ENCODE results near the gene RELT. TPM values are rescaled to one million over a fixed set of nuclear protein-coding genes. Genes with fewer than 3 reads are reported as not detected.
A peak's percentile ranks its signal among the peaks of the same experiment; 100 is the strongest.

Gene RELT
- total and polyA plus RNA-seq, 5 experiments from 2014 or later = 1.3 to 12.8 (median 3.3) TPM

DNA sequence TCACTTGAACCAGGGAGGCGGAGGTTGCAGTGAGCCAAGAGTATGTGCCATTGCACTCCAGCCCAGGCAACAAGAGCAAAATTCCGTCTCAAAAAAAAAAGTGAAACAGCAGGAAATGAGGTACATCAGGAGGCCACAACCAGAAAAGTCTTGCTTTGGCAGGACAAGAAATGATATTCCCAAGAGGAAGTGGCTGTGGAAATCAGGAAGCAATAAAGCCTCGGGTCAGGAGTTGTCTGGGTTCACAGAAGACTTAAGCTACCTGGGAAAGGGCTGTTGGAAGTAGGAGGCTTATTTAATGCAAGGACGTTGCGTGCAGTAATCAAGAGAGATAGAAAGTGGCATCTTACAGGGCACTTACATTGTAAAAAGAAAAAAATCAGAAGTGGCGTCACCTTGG, 9.2 kb upstream of the RELT start:
- no peak for ATAC-seq
- POLR2A ChIA-PET = interaction anchor here (0.5 to 1.4 kb wide), 4 partner anchors 8 to 1378 kb away, joined by 3 to 7 read pairs (median 4); partner anchors contain the start of gene RELT
- Mint-ChIP-seq H3K27me3 (no peaks in the 10 kb centered on the region), H3K27ac (peak overlapping the region; percentile 92 to 99 (median 96)), H3K36me3 (no peaks in the 10 kb centered on the region), H3K9me3 (peaks cover 0 to 10% (median 0%) of the 10 kb centered on the region in 9 donors), H3K4me3 (peak overlapping the region in 6 of 10 donors; percentile 24 to 87 (median 50)), H3K4me1 (peaks cover 21 to 41% (median 33%) of the 10 kb centered on the region in 4 donors)
- no peak for DNase-seq

DNA sequence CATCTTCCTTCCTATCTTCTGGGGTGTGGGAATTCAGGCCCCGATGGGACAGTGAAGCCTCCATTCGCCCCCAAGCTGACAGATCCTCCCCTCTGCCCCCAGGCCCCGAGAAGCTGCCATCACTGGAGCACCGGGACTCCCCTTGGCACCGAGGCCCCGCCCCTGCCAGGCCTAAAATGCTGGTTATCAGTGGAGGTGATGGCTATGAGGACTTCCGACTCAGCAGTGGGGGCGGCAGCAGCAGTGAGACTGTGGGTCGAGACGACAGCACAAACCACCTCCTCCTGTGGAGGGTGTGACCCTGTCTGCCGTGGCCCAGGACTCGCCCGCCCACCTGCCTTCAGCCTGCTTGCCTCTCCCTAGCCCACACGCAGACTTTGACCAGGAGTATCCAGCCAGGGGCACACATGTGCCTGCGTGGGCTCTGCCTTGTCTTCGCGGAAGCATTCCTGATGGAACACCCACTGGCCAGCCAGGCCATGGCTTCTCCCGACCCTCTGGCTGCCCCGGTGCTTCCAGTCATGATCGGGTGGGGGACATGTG, 8.6 kb upstream of the RELT start:
- Mint-ChIP-seq H3K4me1 (peaks cover 21 to 46% (median 33%) of the 10 kb centered on the region in 4 donors), H3K27me3 (no peaks in the 10 kb centered on the region), H3K36me3 (no peaks in the 10 kb centered on the region), H3K9me3 (peaks cover 0 to 10% (median 0%) of the 10 kb centered on the region in 9 donors), H3K4me3 (peak overlapping the region in 4 of 10 donors; percentile 14 to 72 (median 27)), H3K27ac (peak overlapping the region; percentile 92 to 99 (median 96))
- POLR2A ChIA-PET = interaction anchor here (1.4 kb wide), 1 partner anchor 9 kb away, joined by 6 read pairs; the partner anchor contains the start of gene RELT
- DNase-seq (no peak), ATAC-seq (no peak)

DNA sequence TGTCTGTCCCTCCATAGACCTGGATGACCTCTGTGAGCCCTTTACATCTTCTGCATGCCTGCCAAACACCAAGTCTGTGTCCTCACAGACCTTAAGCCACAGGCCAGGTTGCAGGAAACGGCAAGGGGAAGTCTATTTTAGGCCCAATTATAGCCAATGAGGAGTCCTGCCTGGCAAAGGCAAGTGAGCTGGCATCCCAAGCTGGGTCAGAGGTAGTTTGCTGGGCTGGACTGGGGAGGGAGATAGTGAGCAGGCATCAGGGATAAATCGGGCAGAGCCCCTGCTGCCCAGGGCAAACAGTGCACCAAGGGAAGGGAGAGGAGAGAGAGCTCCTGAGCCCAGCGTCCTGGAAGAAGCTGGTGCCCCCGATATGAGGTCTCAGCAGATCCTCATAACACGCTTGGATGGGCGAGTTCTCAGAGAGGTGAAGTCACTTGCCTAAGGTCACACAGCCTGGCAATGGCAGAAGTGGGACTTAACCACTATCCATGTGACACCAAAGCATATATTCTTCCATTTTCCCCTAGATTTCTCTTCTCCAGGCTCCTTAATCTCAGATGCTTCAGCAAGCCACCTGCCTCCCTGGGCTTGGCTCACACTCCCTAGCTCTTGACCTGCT, 3.7 kb upstream of the RELT start:
- ATAC-seq = no peak
- peaks cover 9 to 42% (median 23%) of the 10 kb centered on the region in 4 donors for H3K4me1 Mint-ChIP-seq
- no peaks in the 10 kb centered on the region for H3K9me3 Mint-ChIP-seq
- H3K36me3 Mint-ChIP-seq = no peaks in the 10 kb centered on the region
- no peaks in the 10 kb centered on the region for H3K27me3 Mint-ChIP-seq
- H3K27ac Mint-ChIP-seq = peak overlapping the region in 4 of 10 donors; percentile 9 to 86 (median 74)
- POLR2A ChIA-PET = no interaction called here
- H3K4me3 Mint-ChIP-seq = peak overlapping the region in 1 of 10 donors; percentile 39
- no peak for DNase-seq

DNA sequence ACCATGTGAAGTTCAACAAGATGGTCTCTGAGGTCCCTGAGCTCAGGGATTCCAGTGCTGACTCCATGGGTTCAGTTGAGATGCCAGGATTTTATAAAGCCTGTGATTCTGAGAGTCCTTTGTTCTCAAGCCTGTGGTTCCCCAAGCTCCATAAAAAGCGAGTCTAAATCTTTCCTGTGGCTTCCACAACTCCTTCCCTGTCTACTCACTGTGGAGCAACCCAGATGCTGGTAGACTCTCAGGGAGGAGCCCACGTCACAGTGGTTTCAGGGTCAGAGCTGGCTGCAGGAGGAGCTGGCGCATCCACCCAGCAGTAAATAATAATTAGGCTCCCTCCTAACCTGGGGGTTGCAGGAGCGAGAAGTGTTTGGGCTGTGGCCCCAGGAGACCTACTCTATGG, 2.0 kb upstream of the RELT start:
- ATAC-seq (no peak), DNase-seq (no peak)
- peaks cover 14 to 47% (median 30%) of the 10 kb centered on the region in 4 donors for H3K4me1 Mint-ChIP-seq
- no peaks in the 10 kb centered on the region for H3K36me3 Mint-ChIP-seq
- POLR2A ChIA-PET = interaction anchor here (0.6 to 2.1 kb wide), 5 partner anchors 9 to 18 kb away, joined by 3 to 7 read pairs (median 5); no protein-coding TSS in a partner anchor
- H3K27me3 Mint-ChIP-seq = no peaks in the 10 kb centered on the region
- H3K27ac Mint-ChIP-seq = peak overlapping the region in 5 of 10 donors; percentile 26 to 95 (median 46)
- no peak overlapping the region for H3K4me3 Mint-ChIP-seq
- H3K9me3 Mint-ChIP-seq = no peaks in the 10 kb centered on the region

DNA sequence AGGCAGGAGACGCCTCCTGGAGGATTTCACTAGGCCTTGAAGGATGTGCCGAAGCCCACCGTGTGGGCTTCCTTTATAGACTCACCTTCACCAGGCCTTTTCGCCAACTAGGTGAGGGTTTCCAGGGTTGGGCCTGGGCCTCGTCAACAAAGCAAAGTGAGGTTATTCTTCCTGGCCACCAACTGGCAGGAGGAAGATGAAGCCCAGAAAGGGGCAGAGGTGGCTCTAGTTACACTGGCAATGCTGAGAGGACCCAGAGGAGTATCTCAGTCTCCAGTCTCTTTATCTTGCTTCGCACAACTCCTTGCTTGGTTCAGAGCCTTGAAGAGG, 404 bp upstream of the RELT start:
- DNase-seq (no peak), ATAC-seq (no peak)
- H3K36me3 Mint-ChIP-seq = peaks cover 0 to 3% (median 0%) of the 10 kb centered on the region in 3 donors
- peaks cover 17 to 59% (median 40%) of the 10 kb centered on the region in 4 donors for H3K4me1 Mint-ChIP-seq
- no peaks in the 10 kb centered on the region for H3K27me3 Mint-ChIP-seq
- peak overlapping the region; percentile 66 to 95 (median 80) for H3K4me3 Mint-ChIP-seq
- POLR2A ChIA-PET = interaction anchor here (1.2 to 2.1 kb wide), 3 partner anchors 9 to 13 kb away, joined by 4 to 7 read pairs (median 6); no protein-coding TSS in a partner anchor
- H3K27ac Mint-ChIP-seq = peak overlapping the region; percentile 78 to 95 (median 91)
- H3K9me3 Mint-ChIP-seq = no peaks in the 10 kb centered on the region

DNA sequence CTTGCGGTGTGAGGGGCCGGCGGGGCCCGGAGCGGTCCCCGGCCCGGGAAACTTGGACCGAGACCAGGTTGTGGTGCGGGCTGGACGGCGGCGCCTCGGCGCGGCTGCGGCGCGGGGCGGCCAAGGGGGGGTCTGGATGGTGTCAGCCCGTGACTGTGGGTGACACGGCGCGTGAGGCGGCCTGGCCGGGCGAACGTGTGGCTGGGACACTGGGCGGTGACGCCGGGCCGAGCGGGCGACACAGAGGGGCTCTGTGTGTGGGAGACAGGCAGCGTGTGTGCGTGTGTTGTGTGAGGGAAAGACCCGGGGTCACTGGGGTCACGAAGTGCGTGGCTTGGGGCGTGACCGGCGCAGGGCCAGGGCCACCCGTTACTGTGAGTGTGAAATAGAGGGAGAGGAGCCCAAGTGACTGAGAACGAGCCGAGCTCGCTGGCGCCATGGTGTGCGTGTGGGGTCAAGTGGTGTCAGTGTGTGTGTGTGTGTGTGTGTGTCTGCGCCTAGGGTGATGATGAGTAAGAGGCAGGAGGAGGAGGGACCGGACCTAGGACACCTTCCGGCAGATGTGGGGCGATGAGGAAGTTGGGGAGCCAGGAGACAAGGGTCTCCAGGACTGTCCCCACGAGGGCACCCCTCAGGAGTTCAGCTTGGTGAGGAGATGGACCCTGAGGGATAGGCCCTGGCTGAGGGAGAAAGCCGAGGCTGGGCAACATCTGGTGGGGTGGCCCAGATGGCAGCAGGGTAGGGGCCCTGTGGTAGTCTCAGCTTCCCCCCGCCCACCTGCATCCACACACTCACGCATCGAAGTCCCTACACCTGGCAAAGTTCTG, 817 bp downstream of the RELT start:
- H3K4me3 Mint-ChIP-seq = peak overlapping the region; percentile 82 to 95 (median 92)
- H3K9me3 Mint-ChIP-seq = no peaks in the 10 kb centered on the region
- peak; percentile 36 to 80 (median 58) for DNase-seq
- POLR2A ChIA-PET = interaction anchor here (0.8 to 2.0 kb wide), 5 partner anchors 10 to 16 kb away, joined by 3 to 6 read pairs (median 4); no protein-coding TSS in a partner anchor
- no peaks in the 10 kb centered on the region for H3K27me3 Mint-ChIP-seq
- peaks cover 0 to 3% (median 0%) of the 10 kb centered on the region in 3 donors for H3K36me3 Mint-ChIP-seq
- H3K4me1 Mint-ChIP-seq = peaks cover 21 to 67% (median 48%) of the 10 kb centered on the region in 4 donors
- ATAC-seq = peak; percentile 32 to 58
- H3K27ac Mint-ChIP-seq = peak overlapping the region; percentile 86 to 98 (median 95)

DNA sequence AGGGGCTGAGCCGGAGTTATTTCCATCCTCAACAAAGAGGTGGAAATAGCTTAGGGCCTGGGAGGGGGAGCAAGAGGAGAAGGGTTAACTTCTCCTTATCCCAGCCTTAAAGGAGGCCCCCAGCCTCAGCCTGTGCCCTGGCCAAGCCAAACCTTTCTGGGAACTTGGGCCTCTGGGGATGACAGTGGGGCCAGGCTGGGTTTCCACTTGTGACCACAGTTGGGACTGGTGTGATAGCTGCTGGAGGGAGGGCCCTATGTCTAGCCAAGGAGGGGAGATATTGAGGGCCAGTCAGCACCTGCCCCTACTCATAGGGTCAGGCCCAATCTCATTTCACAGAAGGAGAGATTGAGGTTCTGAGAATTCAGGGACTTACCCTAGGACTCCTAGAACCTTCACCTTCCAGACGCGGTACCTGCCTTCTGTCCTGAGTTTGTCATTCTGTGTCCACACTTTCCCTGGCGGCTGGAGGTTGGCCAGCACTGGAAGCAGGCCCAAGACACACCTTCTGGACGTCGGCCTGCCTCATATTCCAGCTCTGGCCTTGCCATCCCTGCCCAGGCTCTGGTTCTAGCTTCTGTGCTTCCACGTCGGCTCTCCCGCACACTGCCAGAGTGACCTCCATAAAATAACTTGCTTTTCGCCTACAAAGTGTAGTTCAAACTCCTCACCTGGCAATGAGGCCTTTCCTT, 3.1 kb downstream of the RELT start:
- peaks cover 0 to 3% (median 0%) of the 10 kb centered on the region in 3 donors for H3K36me3 Mint-ChIP-seq

DNA sequence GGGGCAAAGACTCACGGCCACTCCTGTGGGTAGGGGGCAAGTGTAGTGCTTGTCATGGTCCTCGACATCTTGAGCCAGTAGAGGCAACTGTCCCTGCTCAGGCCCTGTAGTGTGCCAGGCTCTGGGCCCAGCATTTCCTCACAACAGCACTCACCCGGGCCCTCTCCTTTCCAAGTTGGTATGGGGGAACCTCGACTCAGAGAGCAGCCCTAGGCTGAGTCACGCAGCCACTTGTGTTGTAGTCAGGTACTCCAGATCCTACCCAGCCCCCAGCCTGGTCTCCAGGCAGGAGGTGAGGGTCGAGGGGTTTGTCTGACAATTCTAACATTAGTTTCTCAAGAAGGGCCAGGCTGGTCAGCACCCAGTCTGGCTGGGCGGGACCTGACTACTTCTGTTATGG, 4.1 kb downstream of the RELT start:
- H3K36me3 Mint-ChIP-seq = peaks cover 0 to 3% (median 0%) of the 10 kb centered on the region in 3 donors
- peak overlapping the region in 3 of 10 donors; percentile 46 to 90 (median 81) for H3K27ac Mint-ChIP-seq
- DNase-seq = no peak
- peak overlapping the region in 1 of 10 donors; percentile 42 for H3K4me3 Mint-ChIP-seq
- H3K9me3 Mint-ChIP-seq = no peaks in the 10 kb centered on the region
- H3K4me1 Mint-ChIP-seq = peaks cover 38 to 83% (median 78%) of the 10 kb centered on the region in 4 donors
- no peak for ATAC-seq
- POLR2A ChIA-PET = no interaction called here
- H3K27me3 Mint-ChIP-seq = no peaks in the 10 kb centered on the region

More for the DNA sequence above, 3.1 kb downstream of the RELT start:
- H3K27me3 Mint-ChIP-seq = no peaks in the 10 kb centered on the region
- POLR2A ChIA-PET = interaction anchor here (1.0 to 1.2 kb wide), 2 partner anchors 9 to 13 kb away, joined by 3 read pairs; no protein-coding TSS in a partner anchor
- DNase-seq = no peak
- H3K27ac Mint-ChIP-seq = peak overlapping the region in 9 of 10 donors; percentile 16 to 98 (median 69)
- H3K4me3 Mint-ChIP-seq = peak overlapping the region in 6 of 10 donors; percentile 15 to 95 (median 59)
- peaks cover 31 to 77% (median 71%) of the 10 kb centered on the region in 4 donors for H3K4me1 Mint-ChIP-seq
- H3K9me3 Mint-ChIP-seq = no peaks in the 10 kb centered on the region
- ATAC-seq = no peak

DNA sequence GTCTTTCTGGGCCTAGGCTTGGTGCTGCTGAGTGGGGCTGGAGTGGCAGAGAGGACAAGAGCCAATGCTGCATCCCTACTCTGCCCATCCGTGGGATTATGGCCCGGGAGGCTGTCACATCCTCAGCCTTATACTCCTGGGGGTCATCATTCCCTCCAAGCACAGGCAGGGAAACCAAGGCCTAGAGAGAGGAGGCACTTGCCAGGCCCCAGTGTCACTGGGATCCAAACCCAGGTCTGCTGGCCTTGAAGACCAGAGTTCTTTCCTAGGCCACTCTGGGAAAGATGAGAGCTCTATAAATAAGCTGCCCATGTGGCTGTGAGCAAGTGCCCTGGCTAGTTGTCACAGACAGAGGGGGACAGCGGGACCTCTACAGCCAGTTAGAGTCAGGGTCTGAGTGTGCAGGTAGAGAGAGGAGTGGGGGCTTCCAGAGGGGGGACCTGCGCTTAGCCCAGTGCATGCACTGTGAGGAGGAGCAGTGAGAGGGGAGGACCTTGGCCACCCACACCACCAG, 4.8 kb downstream of the RELT start:
- H3K27ac Mint-ChIP-seq = peak overlapping the region in 3 of 10 donors; percentile 22 to 90 (median 46)
- ATAC-seq (no peak), DNase-seq (no peak)
- H3K4me1 Mint-ChIP-seq = peaks cover 36 to 83% (median 79%) of the 10 kb centered on the region in 4 donors
- H3K4me3 Mint-ChIP-seq = peak overlapping the region in 1 of 10 donors; percentile 19
- no peaks in the 10 kb centered on the region for H3K27me3 Mint-ChIP-seq
- H3K36me3 Mint-ChIP-seq = peaks cover 0 to 3% (median 0%) of the 10 kb centered on the region in 3 donors
- POLR2A ChIA-PET = no interaction called here
- H3K9me3 Mint-ChIP-seq = no peaks in the 10 kb centered on the region

DNA sequence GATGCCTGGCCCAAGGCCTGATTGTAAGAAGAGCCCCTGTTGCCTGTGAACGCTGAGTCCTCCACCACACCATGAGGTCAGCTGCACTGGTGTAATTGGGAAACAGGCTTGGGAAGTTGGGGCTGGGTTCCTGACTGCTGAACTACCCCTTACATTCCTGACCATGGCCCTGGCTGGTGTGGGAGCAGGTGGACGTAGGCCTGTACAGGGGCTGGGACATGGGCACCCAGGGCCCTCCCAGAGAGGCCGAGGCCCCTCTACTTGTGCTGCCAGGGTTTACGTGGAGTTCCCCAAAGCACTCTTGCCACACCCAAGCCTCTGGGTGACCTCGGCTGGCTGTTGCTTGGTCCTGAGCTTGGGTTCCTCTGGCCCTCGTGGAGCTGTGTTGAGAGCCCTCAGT, 5.4 kb downstream of the RELT start:
- peaks cover 39 to 88% (median 85%) of the 10 kb centered on the region in 4 donors for H3K4me1 Mint-ChIP-seq
- H3K36me3 Mint-ChIP-seq = peaks cover 0 to 3% (median 0%) of the 10 kb centered on the region in 3 donors
- ATAC-seq (no peak), DNase-seq (no peak)
- peak overlapping the region in 4 of 10 donors; percentile 21 to 90 (median 45) for H3K27ac Mint-ChIP-seq
- no peaks in the 10 kb centered on the region for H3K9me3 Mint-ChIP-seq
- POLR2A ChIA-PET = no interaction called here
- peak overlapping the region in 1 of 10 donors; percentile 24 for H3K4me3 Mint-ChIP-seq
- no peaks in the 10 kb centered on the region for H3K27me3 Mint-ChIP-seq

DNA sequence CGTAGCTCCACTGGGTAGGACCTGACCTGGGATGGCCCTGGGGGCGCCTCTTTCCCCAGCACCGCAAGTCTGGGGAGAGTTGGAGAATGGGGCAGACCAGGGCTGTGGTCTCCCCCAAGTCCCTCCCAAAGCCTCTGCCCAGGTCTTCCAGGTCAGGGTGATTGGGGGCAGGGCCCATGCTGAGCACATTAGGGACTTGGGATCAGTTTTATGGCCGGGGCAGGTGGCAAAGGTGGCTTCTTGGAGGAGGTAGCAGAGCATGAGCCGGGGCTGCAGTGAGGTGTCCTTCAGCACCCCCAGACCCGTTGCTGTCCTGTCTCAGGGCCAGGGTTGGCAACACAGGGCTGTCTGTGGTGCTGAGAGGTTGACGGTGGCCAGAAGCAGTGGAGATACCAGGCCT, 6.0 kb downstream of the RELT start:
- POLR2A ChIA-PET = no interaction called here
- DNase-seq = no peak

More for the DNA sequence above, 6.0 kb downstream of the RELT start:
- Mint-ChIP-seq H3K4me1 (peaks cover 37 to 91% (median 87%) of the 10 kb centered on the region in 4 donors), H3K27ac (peak overlapping the region in 5 of 10 donors; percentile 21 to 87 (median 52)), H3K36me3 (peaks cover 0 to 3% (median 0%) of the 10 kb centered on the region in 3 donors), H3K4me3 (peak overlapping the region in 2 of 10 donors; percentile 6 to 19), H3K9me3 (no peaks in the 10 kb centered on the region), H3K27me3 (no peaks in the 10 kb centered on the region)
- no peak for ATAC-seq

Data from naive thymus-derived CD8-positive, alpha-beta T cell (primary cell).